Activated gamma-delta T cell treated with anti-CD3 and anti-CD28 coated beads, Interleukin-2, amount 50 U/mL, for 16 hours (primary cell): ENCODE measurements around the gene DDX46.
"Not testable (repeated sequence)": the region's sequence is repeated elsewhere in the genome, so short reads cannot be mapped to it uniquely, and the experiment has no call there.

ENCODE experiments used
- DNase-seq: peaks from one replicate; pipeline ENCODE4 v3.0.0-alpha.2; 2020; ENCODE audit warnings: low read depth

DDX46 gene

DNA sequence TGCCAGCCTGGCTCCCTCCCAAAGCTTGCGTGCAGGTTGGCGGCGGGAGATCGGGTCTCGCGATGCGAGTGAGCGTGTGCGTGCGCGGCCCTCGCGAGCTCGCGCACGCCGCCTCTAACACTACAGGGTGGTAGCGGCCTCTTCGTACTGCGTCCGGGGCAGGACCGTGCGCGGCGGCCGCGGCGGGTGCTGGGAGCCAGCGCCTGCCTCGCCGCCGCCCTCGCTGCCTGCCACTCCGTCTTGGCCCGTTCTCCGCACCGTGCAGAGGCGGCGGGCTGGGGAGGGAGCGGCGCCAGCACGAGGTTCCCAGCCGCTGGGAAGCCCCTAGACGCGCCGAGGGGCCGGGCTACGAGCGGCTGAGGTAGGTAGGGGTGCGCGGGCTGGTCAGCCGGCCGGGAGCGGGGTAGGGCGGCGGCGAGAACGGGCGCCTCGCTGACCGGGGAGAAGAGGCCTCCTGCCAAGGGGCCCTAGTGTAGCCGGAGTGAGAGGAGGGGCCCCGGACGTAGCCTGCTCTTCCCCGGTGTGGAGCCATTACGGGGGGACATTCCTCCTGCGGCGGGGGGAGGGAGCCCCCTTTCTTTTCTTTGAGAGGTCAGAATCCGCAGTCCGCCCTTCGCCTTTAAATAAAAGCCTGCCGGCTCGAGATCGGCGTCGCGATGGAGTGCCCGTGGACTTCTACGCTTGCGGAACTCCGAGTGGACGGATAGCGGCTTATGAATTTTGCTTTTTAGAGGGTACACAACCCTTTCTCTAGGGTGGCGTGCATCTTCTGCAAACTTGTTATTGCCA is 87.5 kb downstream of the DDX46 start, which contains the start of gene C5orf24:
Gene C5orf24 (plus strand): TSS at position 117 of the 789 bp plus-strand sequence. CDS start 8,933 bp downstream, outside the sequence.
- DNase-seq, result peak; percentile 84

DNA sequence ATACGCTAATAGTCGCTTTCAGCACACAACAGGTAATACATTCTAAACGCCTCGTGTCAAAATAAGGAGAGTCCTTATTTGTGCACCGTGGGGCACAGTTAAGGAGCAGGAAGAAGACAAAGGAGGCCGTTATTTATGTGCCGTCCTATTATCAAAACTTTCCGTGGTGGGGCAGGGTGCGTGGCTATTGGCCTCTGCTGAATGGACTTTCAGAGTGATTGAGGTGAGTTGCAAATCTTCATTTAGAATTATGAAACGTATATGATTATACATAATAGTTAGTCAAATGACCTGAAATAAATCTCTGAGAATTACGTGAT is 88.0 kb downstream of the DDX46 start:
- DNase-seq, result no peak

DNA sequence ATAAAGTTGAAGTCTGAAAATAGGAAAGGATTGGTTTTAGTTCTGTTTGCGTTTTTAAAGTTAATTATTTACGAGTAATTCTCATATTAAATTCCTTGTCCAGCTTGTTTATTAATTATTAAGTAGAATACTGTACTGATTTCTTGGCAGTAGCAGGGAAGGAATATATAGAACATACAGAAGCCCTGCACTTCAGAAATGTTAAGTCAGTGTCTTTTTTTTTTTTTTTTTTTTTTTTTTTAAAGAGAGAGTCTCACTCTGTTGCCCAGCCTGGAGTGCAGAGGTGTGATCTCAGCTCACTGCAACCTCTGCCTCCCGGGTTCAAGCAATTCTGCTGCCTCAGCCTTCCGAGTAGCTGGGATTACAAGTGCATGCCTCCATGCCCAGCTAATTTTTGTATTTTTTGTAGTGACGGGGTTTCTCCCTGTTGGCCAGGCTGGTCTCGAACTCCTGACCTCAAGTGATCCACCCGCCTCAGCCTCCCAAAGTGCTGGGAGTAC is 90.9 kb downstream of the DDX46 start:
- not testable (repeated sequence) for DNase-seq

DNA sequence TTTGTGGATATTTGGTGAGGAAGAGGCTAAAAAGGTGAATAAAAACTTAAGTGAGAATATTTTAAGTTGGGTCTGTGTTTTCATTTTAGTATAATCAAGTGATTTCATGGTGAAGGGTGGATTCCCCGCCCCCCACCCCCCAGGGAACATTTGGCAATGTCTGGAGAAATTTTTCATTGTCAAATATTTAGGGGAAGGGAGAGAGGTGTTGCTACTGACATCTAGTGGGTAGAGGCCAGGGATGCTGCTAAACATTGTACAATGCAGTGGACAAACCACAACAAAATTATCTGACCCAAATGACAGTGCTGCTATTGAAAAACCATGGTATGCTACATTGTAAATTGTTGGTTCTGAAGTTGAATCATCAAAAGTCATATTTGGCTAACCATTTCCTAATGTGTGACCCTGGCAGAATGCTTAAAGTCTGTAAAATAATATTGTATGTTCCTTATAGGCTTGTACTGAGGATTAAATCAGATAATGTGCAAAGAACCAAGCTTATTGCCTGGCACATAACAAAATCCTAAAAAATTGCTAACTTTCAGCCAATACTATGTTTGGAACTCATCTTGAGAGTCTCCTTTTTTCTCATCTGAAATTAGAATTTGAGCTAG is 92.8 kb downstream of the DDX46 start:
- DNase-seq, result no peak

DNA sequence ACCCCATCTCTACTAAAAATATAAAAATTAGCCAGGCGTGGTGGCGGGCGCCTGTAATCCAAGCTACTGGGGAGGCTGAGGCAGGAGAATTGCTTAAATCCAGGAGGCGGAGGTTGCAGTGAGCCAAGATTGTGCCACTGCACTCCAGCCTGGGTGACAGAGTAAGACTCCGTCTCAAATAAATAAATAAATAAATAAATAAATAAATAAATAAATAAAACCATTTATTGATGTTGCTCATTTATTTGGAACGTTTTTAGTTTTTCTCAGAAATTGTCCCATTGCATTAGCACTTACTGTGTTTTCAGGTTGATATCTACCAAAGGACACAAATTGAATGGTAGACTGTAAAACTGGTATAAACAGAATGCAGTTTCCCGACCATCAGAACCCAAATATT is 97.9 kb downstream of the DDX46 start:
- not testable (repeated sequence) for DNase-seq

DNA sequence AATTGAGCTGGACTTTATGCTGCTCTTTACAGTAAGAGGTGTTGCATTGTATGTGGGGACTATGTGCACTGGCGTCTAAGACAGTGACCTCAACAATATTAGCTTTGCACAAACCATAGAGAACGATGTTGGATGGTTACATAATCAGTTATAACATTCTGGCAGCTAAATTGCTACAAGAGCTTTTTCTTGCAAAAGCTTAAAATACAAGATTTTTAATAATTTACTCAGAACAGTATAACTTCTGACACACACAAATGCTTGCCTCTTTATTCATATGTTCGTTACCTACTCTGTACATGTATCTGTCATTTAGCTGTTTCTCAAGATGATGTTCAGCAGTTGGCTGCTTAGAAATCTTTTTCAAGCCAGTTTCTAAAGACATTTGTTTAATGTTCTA is 98.8 kb downstream of the DDX46 start:
- DNase-seq, result no peak

DNA sequence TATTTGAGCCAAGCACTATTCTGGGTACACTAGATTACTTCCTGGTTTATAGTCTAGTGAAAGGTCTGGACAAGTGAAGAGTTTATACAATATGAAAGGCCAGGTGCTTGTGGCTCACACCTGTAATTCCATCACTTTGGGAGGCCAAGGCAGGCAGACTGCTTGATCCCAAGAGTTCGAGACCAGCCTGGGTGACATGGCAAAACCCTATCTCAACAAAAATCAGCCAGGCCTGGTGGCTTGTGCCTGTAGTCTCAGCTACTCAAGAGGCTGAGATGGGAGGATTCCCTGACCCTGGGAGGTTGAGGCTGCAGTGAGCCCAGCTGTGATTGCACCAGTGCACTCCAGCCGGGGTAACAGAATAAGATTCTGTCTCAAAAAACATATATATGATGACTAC is 106.1 kb downstream of the DDX46 start:
- DNase-seq, result no peak

DNA sequence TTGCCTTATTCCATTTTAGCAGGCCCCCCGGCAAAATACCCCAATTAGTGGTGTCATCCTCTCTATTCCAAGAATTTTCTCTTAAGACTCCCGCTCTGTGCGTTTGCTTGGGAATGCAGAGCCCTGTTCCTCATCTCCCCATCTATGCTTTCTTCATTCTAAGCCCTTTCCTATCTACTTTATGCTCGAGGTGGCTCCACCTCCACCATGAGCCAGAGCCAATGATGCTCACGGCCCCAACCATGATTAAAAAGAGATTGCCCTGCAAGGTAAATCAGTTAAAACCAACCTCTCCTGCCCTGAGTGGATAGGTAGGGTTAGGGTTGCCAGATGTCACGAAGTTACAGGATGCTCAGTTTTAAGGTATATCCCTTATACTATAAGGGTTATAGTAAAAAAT is 114.9 kb downstream of the DDX46 start:
- no peak for DNase-seq

DNA sequence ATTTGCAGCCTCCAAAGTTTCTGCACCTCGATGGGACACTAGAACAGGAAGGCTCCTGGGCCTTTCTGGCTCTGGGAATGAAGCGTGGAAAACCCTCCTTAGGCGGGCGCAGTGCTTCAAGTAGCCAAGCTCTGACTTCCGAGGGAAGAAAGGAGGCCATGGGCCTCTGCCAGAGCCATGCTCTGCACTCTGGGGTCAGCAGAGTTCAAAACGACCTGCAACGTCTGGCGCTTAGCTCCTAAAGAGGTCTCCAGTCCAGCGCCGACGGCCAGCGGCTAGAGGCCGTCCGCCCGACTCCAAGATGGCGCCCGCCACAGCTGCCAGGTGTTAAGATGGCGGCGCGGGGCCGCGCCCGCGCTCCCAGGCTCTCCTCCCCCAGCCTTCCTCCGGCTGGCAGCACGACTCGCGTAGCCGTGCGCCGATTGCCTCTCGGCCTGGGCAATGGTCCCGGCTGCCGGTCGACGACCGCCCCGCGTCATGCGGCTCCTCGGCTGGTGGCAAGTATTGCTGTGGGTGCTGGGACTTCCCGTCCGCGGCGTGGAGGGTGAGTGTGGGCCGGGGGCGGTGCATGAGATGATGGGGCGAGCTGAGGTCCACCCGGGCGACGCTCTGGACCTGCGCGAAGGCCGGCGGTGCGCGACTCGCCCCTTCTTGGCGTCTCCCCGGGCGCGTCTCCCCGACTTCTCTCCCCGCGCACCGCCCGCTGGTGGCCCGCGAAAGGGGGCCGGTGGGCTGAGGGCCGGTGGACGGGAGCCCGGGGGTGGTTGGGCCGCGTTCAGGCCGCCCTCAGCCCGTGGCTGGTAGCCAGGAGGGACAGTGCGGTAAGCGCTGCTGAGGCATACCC is 115.6 kb downstream of the DDX46 start, which contains the start of gene TXNDC15:
Gene TXNDC15 (plus strand): TSS at position 385 of the 844 bp plus-strand sequence. CDS start 57 bp downstream, at position 442.
- DNase-seq, result peak; percentile 65

DNA sequence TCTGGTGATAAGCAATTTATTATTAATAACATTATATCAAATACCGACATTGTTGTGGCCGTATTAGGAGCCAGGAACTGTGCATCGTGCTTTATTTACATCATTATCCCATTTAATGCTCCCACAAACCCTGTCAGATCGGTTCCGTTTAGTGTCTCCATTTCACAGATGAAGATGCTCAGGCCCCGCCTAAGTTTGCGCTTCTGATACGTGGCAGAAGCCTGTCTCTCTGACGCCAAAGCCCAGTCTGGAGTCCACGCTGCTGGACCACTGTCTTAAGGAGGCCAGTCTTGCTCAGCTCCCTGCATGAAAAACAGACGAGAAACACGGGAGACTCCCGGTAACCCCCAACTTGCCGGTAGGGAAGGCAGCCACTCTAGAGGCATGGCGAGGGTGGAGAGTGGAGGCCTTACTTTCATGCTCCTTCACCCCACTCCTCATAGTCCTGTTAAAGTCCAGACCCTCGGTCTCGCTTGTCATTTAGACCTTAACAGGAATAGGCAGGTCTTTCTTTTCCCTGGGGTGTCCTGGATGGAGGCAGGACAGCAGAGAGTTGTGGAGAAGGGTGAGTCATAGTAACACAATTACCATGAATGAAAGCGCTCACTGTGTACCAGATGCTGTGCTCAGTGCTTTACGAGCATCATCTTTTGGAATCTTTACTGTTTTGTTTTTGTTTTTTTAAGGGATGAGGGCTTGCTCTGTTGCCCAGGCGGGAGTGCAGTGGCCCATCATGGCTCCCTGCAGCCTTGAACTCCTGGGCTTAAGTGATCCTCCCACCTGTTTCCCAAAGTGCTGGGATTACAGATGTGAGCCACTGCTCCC is 116.5 kb downstream of the DDX46 start:
- peak; percentile 12 for DNase-seq

DNA sequence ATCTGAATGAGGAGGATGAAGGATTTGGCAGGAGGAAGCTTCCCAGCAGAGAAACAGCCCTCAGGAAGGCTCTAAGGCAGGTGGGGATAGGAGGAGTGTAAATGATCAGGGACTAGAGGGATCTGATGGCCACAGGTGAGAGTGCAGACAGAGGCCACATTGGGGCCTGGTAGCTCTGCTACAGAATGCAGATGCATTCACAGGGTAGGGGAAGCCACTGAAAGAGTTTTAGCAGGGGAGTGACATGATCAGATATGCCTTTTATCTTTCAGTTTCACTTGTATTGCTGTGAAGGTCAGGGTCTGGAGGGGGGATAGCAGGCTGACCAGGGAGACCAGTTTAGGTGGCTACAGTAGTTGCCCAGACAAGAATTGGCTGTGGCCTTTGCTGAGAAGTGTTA is 118.6 kb downstream of the DDX46 start:
- no peak for DNase-seq

DNA sequence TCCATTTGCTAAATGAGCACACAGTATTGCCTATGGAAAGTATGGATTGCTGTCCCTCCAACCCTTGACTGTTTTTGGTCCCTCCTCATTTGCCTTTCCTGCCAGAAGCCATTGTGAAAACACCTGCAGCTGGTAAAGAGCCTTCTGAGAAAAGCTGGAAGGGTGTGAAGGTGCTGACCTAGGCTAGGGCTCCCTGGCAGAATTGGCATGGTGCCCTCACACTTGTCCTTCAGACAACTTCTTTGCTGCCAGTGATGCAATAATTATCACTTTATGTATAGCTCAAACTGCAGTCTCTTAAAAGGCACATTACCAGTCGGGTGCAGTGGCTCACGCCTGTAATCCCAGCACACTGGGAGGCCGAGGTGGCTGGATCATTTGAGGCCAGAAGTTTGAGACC is 119.8 kb downstream of the DDX46 start:
- no peak for DNase-seq

DNA sequence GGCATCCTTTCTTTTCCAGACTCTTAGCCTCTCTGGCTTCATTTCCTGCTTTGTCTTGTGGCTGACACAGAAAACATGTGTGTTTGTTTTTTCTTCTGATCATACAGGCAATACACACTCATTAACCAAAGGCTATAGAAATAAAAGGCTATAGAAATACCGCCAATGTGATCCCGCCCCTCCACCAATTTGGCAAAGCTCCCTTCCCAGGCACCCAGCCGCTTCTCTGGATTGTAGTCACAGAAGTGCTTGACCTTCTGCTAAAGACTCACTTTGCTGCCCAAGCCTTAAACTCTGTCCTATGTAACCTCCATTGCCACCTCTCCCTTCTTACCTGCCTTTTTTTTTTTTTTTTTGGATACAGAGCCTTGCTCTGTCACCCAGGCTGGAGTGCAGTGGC is 120.9 kb downstream of the DDX46 start:
- no peak for DNase-seq
